Bronchial epithelial cell (primary cell): Measurements from ENCODE around the gene DLL1. TPM values are rescaled to one million over a fixed set of nuclear protein-coding genes. Genes with fewer than 3 reads are reported as not detected.
"Not testable (repeated sequence)": the region's sequence is repeated elsewhere in the genome, so short reads cannot be mapped to it uniquely, and the experiment has no call there.

Experiments
- DNase-seq: peaks from one replicate; pipeline ENCODE4 v3.0.0-alpha.2; 2010; ENCODE audit warnings: low read depth
- FAIRE-seq: peaks from 2 replicates; lab custom pipeline; 2011; peaks lifted over from hg19 to GRCh38; lab: Jason Lieb, UNC
- H3K27me3 ChIP-seq: 2 replicates; pipeline ENCODE4 v1.5.1; 2011; ENCODE audit warnings: low read length; ENCODE audit not compliant: control insufficient read depth, insufficient read depth
- H3K36me3 ChIP-seq: 2 replicates; pipeline ENCODE4 v1.5.1; 2011; ENCODE audit warnings: low read length; ENCODE audit not compliant: control insufficient read depth, insufficient read depth
- H3K4me3 ChIP-seq: 2 replicates; pipeline ENCODE4 v1.5.1; 2011; ENCODE audit warnings: mild to moderate bottlenecking, low read depth, low read length, control low read depth
- total RNA-seq: library from RNA; depleted of rRNA; stranded (reverse); fragments of >200 nt; gene quantifications from 2 replicates; pipeline ENCODE4 v1.2.1, GENCODE V29; 2014
- TF ChIP-seq, protein P1 (sequence below): IDR thresholded peaks from 2 replicates; pipeline ENCODE4 v1.5.1; 2011; ENCODE audit warnings: mild to moderate bottlenecking, moderate library complexity, low read length, control low read depth, inconsistent platforms; ENCODE audit not compliant: insufficient read depth, severe bottlenecking

Gene DLL1
- total RNA-seq, 1 donor from 2014 or later: 4.7 TPM

DNA sequence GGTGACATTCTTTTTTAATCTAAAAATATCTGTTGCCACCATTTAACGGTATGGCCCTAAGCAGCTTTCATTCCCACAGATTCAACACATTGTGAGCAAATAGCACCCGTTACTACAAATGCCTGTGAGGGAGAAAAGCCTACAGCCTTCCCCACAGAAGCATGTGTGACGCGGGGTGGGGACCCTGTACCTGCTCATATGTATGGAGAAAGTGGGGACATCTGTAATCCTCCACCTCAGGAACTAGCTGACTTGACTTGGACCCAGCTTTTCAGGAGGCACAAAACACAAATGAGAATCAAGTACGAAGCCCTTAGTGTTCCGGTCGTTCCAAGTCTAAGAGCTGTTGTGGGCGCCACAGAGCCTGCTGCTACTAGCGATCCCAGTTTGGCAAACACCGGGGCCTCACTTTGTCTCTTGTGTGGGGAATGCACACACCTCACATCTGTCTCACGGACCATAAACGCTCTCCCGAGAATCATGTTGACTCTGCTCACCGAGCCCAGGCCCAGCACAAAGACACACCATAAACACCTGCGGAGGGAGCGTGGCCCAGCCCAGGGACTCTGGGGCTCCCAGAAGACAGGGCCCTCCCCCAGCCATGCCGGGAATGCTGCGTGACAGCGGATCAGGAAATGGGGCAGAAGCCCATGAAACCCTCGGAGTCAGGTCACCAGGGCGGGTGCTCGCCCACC, 21.6 kb downstream of the DLL1 start:
- no peak for DNase-seq
- Histone ChIP-seq H3K4me3 (no peak overlapping the region), H3K36me3 (no peaks in the 10 kb centered on the region), H3K27me3 (peaks cover 7% of the 10 kb centered on the region)
- TF ChIP-seq, protein P1, sequence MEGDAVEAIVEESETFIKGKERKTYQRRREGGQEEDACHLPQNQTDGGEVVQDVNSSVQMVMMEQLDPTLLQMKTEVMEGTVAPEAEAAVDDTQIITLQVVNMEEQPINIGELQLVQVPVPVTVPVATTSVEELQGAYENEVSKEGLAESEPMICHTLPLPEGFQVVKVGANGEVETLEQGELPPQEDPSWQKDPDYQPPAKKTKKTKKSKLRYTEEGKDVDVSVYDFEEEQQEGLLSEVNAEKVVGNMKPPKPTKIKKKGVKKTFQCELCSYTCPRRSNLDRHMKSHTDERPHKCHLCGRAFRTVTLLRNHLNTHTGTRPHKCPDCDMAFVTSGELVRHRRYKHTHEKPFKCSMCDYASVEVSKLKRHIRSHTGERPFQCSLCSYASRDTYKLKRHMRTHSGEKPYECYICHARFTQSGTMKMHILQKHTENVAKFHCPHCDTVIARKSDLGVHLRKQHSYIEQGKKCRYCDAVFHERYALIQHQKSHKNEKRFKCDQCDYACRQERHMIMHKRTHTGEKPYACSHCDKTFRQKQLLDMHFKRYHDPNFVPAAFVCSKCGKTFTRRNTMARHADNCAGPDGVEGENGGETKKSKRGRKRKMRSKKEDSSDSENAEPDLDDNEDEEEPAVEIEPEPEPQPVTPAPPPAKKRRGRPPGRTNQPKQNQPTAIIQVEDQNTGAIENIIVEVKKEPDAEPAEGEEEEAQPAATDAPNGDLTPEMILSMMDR: no peak
- FAIRE-seq: peak; percentile 55

DNA sequence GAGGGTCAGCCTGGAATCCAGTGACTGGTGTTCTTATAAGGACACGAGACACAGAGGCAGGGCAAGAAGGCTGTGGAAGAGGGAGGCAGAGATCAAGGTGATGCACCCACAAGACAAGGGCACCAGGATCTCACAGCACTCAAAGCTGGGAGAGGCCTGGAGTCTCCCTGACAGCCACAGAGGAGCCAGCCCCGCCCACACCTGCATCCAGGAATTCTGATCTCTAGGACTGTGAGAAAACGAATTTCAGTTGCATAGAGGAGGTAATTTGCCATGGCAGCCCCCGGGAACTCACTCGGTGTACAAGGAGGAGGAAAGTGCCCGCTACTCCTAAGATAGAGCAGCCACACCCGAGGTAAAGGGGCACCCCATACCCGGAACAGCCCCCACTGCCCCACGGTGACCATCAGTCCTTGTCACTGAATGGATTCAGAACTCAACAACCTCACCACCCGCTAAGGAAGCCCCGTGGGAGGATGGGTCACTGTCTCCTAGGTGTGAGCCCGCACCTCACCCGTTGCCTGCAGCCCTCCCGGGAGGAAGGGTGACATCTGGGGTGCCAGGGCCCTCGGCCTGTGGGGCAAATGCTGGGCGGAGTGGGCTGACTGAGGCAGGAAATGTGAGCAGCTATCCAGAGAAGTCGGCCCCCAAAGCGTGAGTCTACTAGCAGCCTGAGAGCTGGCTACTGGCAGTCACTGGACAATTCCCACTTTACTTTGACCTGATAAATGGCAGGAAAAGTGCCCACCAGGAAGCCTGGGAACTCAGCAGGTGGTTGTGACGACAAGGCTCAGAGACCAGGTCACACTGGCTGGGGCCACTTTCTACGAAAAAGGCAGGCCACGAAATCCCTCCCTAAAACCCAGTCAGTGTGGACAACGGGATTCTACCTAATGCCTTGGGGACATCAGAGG, 22.4 kb downstream of the DLL1 start:
- DNase-seq (no peak), FAIRE-seq (no peak)
- TF ChIP-seq, protein P1: no peak
- H3K36me3 ChIP-seq: no peaks in the 10 kb centered on the region
- no peak overlapping the region for H3K4me3 ChIP-seq
- peaks cover 4% of the 10 kb centered on the region for H3K27me3 ChIP-seq

- Histone ChIP-seq H3K27me3 (peaks cover 4% of the 10 kb centered on the region), H3K36me3 (no peaks in the 10 kb centered on the region), H3K4me3 (no peak overlapping the region)
- no peak for FAIRE-seq
- DNase-seq: no peak
- TF ChIP-seq, protein P1: no peak
These were observed 23.2 kb downstream of the DLL1 start for GRCh38 chr6:170267688-170268087.

DNA sequence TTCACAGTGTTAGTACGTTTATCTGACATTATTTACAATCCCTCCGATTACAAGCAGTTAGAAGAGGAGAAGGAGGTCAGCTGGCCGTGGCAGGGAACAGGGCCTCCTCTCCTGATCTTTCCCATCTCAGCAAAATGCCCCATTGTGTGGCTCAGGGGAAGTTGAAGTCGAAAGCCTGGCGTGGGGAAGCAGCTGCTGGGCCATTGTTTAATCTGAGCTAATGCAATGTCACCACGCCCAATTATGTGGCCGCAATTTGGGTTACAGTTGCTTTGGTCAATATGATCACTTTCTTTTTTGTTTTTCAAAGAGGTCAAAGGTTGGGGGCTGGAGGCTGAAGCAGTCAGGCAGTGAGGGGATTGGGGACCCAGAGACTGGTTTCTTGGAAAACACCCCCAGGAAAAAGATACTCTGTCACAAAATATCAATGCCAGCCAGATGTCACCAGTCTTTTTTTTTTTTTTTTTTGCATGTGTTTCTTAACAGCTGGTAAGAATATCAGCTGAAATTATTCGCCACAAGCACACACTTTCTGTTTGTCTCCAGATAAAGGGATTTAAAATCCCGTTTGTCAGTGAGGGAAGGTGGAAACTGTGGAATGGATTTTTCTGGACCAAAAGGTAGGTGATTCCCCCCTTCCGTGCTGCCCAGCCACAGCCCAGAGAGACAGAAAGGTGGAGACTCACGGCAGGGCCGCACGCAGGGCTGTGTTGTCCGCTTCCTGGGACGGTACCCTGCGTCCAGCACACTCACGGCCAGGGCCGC, 24.6 kb downstream of the DLL1 start:
- no peak overlapping the region for H3K4me3 ChIP-seq
- no peak for FAIRE-seq
- TF ChIP-seq, protein P1: no peak

DNA sequence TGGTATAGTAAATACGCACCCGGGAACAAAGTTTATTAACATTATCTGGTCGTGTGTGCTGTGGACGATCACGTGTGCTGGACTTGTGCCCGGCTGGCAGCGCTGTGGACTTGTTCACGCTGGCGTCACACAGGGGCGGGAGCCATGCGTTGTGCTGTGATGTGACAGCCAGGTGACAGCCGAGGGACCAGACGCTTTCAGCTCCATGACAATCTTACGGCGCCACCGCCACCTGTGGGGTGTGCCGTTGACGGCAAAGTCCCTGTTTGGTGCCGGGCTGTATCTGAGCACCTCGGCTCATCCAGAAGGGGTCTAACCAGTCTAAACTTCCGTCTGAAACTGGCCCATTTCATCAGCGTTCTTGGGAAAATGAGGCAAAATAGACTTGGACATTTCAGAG, 25.2 kb downstream of the DLL1 start:
- H3K27me3 ChIP-seq: no peaks in the 10 kb centered on the region
- FAIRE-seq: no peak
- TF ChIP-seq, protein P1: no peak
- H3K4me3 ChIP-seq: no peak overlapping the region
- no peak for DNase-seq
- H3K36me3 ChIP-seq: no peaks in the 10 kb centered on the region

More for the DNA sequence above, 24.6 kb downstream of the DLL1 start:
- Histone ChIP-seq H3K27me3 (no peaks in the 10 kb centered on the region), H3K36me3 (no peaks in the 10 kb centered on the region)
- DNase-seq: no peak

GRCh38 chr6:170264644-170265043, 26.2 kb downstream of the DLL1 start:
- H3K36me3 ChIP-seq, DNase-seq, FAIRE-seq, H3K4me3 ChIP-seq, H3K27me3 ChIP-seq: not testable (repeated sequence)
